Heart left ventricle (tissue), 16 donors: ENCODE data around the gene GLB1L. TPM values are rescaled to one million over a fixed set of nuclear protein-coding genes. Genes with fewer than 3 reads are reported as not detected.

Source experiments
- ATAC-seq, 4 donors: fragments of 200-7000 bp; cut with Tn5 transposase; one replicate each; pipeline ENCODE4 v1.9.1; 2020 to 2022; ENCODE audit warnings: moderate library complexity in 4 of 4, mild to moderate bottlenecking in 3 of 4, moderate number of reproducible peaks in 1 of 4
- DNase-seq, 5 donors: peaks; one replicate each; pipeline ENCODE4 v3.0.0-alpha.2; 2020
- H3K27ac ChIP-seq, 12 donors: fragments of 200-600 bp; sonication (generic) in 4 of 12; one replicate each; pipeline versions ENCODE4 v1.5.0 to v1.8.0; 2016 to 2022; ENCODE audit warnings: mild to moderate bottlenecking in 2 of 12
- H3K27me3 ChIP-seq, 9 donors: fragments of 200-600 bp; sonication (generic) in 2 of 9; one replicate each; pipeline versions ENCODE4 v1.5.1 to v1.8.0; 2016 to 2022; ENCODE audit warnings: mild to moderate bottlenecking in 3 of 9
- H3K36me3 ChIP-seq, 9 donors: fragments of 200-600 bp; sonication (generic) in 2 of 9; one replicate each; pipeline versions ENCODE4 v1.5.0 to v1.8.0; 2018 to 2022; ENCODE audit warnings: mild to moderate bottlenecking in 2 of 9
- H3K4me1 ChIP-seq, 12 donors: fragments of 200-600 bp; sonication (generic) in 4 of 12; one replicate each; pipeline versions ENCODE4 v1.5.0 to v1.8.0; 2016 to 2022; ENCODE audit warnings: mild to moderate bottlenecking in 3 of 12
- H3K4me3 ChIP-seq, 12 donors: fragments of 200-600 bp; sonication (generic) in 4 of 12; one replicate each; pipeline versions ENCODE4 v1.5.0 to v1.8.0; 2017 to 2022; ENCODE audit warnings: mild to moderate bottlenecking in 9 of 12, moderate library complexity in 4 of 12
- H3K9me3 ChIP-seq, 12 donors: fragments of 200-600 bp; sonication (generic) in 4 of 12; one replicate each; pipeline versions ENCODE4 v1.5.0 to v1.8.0; 2016 to 2022; ENCODE audit warnings: mild to moderate bottlenecking in 1 of 12
- POLR2A ChIP-seq, 2 donors: fragments of 450-650 bp; IDR thresholded peaks; one replicate each; pipeline ENCODE4 v1.6.1; 2017; ENCODE audit warnings: antibody characterized with exemption in 2 of 2, mild to moderate bottlenecking in 2 of 2, moderate library complexity in 2 of 2
- WGBS, 4 donors: extraction: QIAGEN DNeasy Blood & Tissue Kit in 2 of 4; methylation state at CpG; one replicate each; pipeline versions ENCODE4 v1.1.5 to v1.1.7; 2013 to 2018; 5-methylcytosine and 5-hydroxymethylcytosine counted together
- intact Hi-C, 10 donors: fragments of 100-400 bp; cut with DNase I; formaldehyde crosslinking; loops; one replicate each; pipeline versions ENCODE4 v1.11.1 to v1.14.2; 2022
- polyA plus RNA-seq, 2 donors: library from polyadenylated mRNA; stranded (reverse); fragments of 200-250 nt; gene quantifications; one replicate each; pipeline ENCODE4 v1.2.3, GENCODE V29; 2013
- total RNA-seq, 9 donors: library from RNA; depleted of rRNA in 2 of 9; stranded (reverse); fragments of >200 nt in 2 of 9; fragmentation: NEBNext Ultra II Directional in 3 of 9; extraction: Animal tissue kit (Norgen Biotek cat#: 25700) in 3 of 9; gene quantifications; one replicate each; pipeline versions ENCODE4 v1.1.0 to v1.2.4, GENCODE V29; 2016 to 2023
- TF ChIP-seq, protein P1 (sequence below), 12 donors: fragments of 200-600 bp; sonication (generic) in 4 of 12; IDR thresholded peaks; one replicate each; pipeline versions ENCODE4 v1.5.0 to v1.8.0; 2018 to 2022; ENCODE audit warnings: antibody characterized with exemption in 12 of 12, mild to moderate bottlenecking in 5 of 12
- donor health status: ischemic (EF 13 %, LVEDD 7.1; RV severe dilation, severe dysfunction).
- donor health status: healthy with polysubstance abuse.
- donor health status: DM: no; HTN: yes; CAD: no.
- donor health status: DM: no; HTN: no; CAD: no.
- donor health status: ischemic (EF 25% LVEDD 6.9; RV normal size, moderate dysfunction).
- donor health status: ischemic (EF 25% LVEDD 5.7; RV mildly dilated, moderate dysfunction).
- donor health status: healthy.
- donor health status: DM: yes; HTN: yes; CAD: no.
- donor health status: ischemic (EF 35%, LVEDD 5.7; RV mildly dilated, moderate dysfunction).
- donor health status: nonischemic (EF 11% LVEDD 7.7; RV severe dilation, severe dysfunction).
- donor health status: DM: yes; HTN: yes; CAD: no.
- donor health status: PGD.
- donor health status: ischemic (EF 29% LVEDD 5.4; RV normal size, mild dysfunction).
- donor health status: nonischemic (EF 23%, LVEDD 6.1; RV moderate dilation, normal function).

GLB1L gene
- total and polyA plus RNA-seq, 11 donors = 1.3 to 7.9 (median 2.4) TPM

DNA sequence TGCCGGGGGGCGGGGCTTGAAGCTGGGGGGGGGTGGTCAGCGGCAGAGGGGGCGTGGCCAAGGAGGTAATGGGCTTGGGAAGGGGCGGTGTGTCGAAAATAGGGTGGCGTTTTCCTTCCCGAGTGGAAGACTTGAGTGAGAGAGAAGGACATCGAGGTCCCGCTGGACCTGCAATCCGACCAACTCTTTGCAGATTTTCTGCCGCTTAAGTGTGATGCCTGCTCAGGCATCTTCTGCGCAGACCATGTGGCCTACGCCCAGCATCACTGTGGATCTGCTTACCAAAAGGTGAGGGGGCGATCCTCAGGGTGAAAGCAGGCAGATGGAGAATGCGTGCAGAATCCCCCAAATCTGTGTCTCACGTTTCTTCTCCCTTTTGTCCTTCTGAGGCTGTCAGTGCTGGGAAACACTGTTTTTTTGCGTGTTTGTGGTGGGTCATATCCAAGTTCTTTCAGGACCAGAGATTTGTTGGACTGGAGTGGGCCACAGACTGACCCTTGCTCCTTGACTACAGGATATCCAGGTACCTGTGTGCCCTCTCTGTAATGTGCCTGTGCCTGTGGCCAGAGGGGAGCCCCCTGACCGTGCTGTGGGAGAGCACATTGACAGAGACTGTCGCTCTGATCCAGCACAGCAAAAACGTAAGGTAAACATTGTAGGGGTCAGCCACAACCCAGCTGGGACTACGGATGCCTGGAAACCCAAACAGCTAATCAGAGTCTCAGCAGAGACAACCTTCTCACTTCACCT lies 37.9 kb downstream of the GLB1L start:
- Histone ChIP-seq H3K9me3 (no peaks in the 10 kb centered on the region), H3K27me3 (no peaks in the 10 kb centered on the region), H3K27ac (peak overlapping the region; percentile 80 to 99 (median 96)), H3K36me3 (peaks cover 0 to 41% (median 33%) of the 10 kb centered on the region in 9 donors), H3K4me3 (peak overlapping the region; percentile 36 to 95 (median 71)), H3K4me1 (peaks cover 0 to 25% (median 17%) of the 10 kb centered on the region in 12 donors)
- intact Hi-C loops = loop anchor here in 8 of 10 donors (2.0 to 5.0 kb wide), 7 partner anchors 29 to 47 kb away; partner anchors contain the start of genes NHEJ1 (in 4 of the 8), SLC23A3 (in 3 of the 8), CNPPD1 (in 1 of the 8) and RETREG2 (in 1 of the 8)
- 19 to 24% (median 20%) methylated on average over 19 to 22 of the region's 22 CpGs for WGBS, 4 donors
- TF ChIP-seq, protein P1, sequence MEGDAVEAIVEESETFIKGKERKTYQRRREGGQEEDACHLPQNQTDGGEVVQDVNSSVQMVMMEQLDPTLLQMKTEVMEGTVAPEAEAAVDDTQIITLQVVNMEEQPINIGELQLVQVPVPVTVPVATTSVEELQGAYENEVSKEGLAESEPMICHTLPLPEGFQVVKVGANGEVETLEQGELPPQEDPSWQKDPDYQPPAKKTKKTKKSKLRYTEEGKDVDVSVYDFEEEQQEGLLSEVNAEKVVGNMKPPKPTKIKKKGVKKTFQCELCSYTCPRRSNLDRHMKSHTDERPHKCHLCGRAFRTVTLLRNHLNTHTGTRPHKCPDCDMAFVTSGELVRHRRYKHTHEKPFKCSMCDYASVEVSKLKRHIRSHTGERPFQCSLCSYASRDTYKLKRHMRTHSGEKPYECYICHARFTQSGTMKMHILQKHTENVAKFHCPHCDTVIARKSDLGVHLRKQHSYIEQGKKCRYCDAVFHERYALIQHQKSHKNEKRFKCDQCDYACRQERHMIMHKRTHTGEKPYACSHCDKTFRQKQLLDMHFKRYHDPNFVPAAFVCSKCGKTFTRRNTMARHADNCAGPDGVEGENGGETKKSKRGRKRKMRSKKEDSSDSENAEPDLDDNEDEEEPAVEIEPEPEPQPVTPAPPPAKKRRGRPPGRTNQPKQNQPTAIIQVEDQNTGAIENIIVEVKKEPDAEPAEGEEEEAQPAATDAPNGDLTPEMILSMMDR (IDR thresholded peaks at IDR 0.05) = no peak
- TF ChIP-seq POLR2A (IDR thresholded peaks at IDR 0.05) = no peak
- DNase-seq (no peak), ATAC-seq (no peak)

DNA sequence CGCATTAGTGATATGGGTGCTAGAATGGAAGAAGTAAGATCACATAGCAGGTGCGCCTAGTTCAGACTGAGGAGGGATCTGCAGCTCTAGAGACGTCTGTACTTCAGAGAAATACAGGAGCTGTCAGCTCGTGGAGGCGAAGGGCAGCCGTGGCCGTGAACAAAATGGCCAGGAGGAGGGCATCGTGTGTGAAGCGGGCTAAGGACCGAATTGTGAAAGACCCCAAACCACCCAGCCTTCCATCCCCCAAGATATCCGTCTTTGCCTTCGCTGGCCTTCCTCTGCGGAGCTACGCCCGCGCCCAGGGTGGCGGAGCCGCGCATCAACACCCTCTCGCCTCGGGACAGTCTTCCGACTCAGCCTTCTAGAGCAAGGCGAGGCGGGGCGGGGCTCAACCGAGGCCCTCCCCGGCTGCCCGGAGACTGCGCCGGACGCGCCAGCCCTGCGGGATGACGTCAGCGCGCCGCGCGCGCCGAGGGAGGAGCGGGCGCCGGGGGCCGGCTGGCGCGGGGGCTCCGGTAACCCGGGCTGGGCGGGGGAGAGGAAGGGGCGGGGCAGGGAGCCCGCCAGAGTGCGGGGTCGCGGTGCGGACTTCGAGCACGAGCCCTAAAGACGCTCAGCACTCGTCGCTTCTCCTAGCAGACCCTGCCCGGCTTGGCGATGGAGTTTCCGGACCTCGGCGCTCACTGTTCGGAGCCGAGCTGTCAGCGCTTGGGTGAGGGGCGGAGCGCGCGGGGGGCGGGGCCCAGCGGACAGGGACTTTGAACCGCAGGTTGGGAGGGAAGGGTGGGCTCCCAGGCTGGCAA lies 38.7 kb downstream of the GLB1L start, which contains the start of gene ZFAND2B:
ZFAND2B (plus strand) TSS at position 455 of the 806 bp plus-strand sequence; CDS start at position 661, 206 bp downstream.
- intact Hi-C loops = loop anchor here in 9 of 10 donors (1.0 to 5.0 kb wide), 9 partner anchors 23 to 46 kb away; partner anchors contain the start of genes NHEJ1 (in 4 of the 9), SLC23A3 (in 3 of the 9), RETREG2 (in 2 of the 9) and ANKZF1 (in 1 of the 9)
- H3K4me3 ChIP-seq = peak within 1 kb of the TSS; percentile 36 to 95 (median 71)

DNA sequence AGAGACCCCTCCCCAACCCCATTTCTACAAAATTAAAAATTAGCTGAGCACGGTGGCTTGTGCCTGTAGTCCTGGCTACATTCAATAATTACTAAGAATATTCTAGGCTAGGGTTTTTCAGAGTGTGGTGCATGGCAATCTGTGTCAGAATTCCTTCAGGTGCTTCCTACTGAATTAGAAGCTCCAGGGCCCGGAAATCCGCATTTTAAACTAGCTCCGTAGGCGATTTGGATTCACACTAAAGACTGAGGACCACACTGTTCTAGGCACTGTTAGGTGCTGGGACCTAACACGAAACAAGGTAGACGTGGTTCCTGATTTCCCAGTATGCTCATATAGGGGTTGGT lies 39.3 kb downstream of the GLB1L start:
- H3K27me3 ChIP-seq = no peaks in the 10 kb centered on the region
- WGBS, 4 donors = 20 to 22% (median 20%) methylated on average over 7 of the region's 7 CpGs
- intact Hi-C loops = loop anchor here in 9 of 10 donors (1.0 to 5.0 kb wide), 10 partner anchors 23 to 45 kb away; partner anchors contain the start of genes NHEJ1 (in 4 of the 9), SLC23A3 (in 3 of the 9), RETREG2 (in 2 of the 9) and ANKZF1 (in 1 of the 9)

More for the DNA sequence above, 38.7 kb downstream of the GLB1L start, which contains the start of gene ZFAND2B:
- ATAC-seq = peak; percentile 96 to 98 (median 98)
- Histone ChIP-seq H3K27me3 (no peaks in the 10 kb centered on the region), H3K9me3 (no peaks in the 10 kb centered on the region), H3K4me1 (peaks cover 0 to 25% (median 17%) of the 10 kb centered on the region in 12 donors), H3K27ac (peak within 1 kb of the TSS; percentile 80 to 99 (median 96)), H3K36me3 (peaks cover 0 to 37% (median 30%) of the 10 kb centered on the region in 9 donors)
- TF ChIP-seq, protein P1 (IDR thresholded peaks at IDR 0.05) = peak in 2 of 12 donors; percentile 12 to 24
- peak; percentile 55 to 97 for TF ChIP-seq POLR2A (IDR thresholded peaks at IDR 0.05)
- WGBS, 4 donors = 0 to 1% (median 1%) methylated on average over 24 to 76 of the region's 76 CpGs
- peak; percentile 95 to 98 (median 96) for DNase-seq

More for the DNA sequence above, 39.3 kb downstream of the GLB1L start:
- ATAC-seq = no peak
- peak overlapping the region; percentile 80 to 99 (median 96) for H3K27ac ChIP-seq
- DNase-seq = no peak
- peaks cover 0 to 33% (median 30%) of the 10 kb centered on the region in 9 donors for H3K36me3 ChIP-seq
- H3K9me3 ChIP-seq = no peaks in the 10 kb centered on the region
- peaks cover 0 to 25% (median 17%) of the 10 kb centered on the region in 12 donors for H3K4me1 ChIP-seq
- TF ChIP-seq, protein P1 (IDR thresholded peaks at IDR 0.05) = no peak
- TF ChIP-seq POLR2A (IDR thresholded peaks at IDR 0.05) = no peak
- H3K4me3 ChIP-seq = peak overlapping the region in 11 of 12 donors; percentile 54 to 95 (median 72)
